HG02973 (cell line): Measurements from ENCODE around the gene ID1.

Experiments
- ATAC-seq: cut with Tn5 transposase; IDR thresholded peaks from one replicate; pipeline ENCODE4 v1.9.1; 2021; ENCODE audit warnings: moderate library complexity; ENCODE audit not compliant: unreplicated experiment

The ID1 gene

DNA sequence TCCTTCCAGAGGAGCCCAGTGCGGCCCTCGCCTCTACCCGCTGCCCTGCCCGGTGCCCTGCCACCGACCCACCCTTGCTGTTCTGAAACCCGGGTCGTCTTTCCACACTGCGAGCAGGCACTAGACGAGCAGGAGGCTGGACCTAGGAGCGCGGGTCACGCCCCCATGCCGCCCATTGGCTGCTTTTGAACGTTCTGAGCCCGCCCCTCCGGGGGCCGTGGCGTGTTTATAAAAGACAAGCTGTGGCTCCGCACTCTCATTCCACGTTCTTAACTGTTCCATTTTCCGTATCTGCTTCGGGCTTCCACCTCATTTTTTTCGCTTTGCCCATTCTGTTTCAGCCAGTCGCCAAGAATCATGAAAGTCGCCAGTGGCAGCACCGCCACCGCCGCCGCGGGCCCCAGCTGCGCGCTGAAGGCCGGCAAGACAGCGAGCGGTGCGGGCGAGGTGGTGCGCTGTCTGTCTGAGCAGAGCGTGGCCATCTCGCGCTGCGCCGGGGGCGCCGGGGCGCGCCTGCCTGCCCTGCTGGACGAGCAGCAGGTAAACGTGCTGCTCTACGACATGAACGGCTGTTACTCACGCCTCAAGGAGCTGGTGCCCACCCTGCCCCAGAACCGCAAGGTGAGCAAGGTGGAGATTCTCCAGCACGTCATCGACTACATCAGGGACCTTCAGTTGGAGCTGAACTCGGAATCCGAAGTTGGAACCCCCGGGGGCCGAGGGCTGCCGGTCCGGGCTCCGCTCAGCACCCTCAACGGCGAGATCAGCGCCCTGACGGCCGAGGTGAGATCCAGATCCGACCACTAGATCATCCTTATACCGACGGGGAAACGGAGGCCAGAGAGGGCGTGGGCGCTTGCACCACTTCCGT, at the start of gene ID1:
Gene ID1 (plus strand): TSS at position 259 of the 871 bp plus-strand sequence. CDS start 99 bp downstream, at position 358.
- ATAC-seq = peak; percentile 89

GRCh38 chr20:31559704-31560093, 45.4 kb upstream of the ID1 start:
- no peak for ATAC-seq

- no peak for ATAC-seq
These were observed 44.9 kb upstream of the ID1 start for GRCh38 chr20:31560094-31560745.

DNA sequence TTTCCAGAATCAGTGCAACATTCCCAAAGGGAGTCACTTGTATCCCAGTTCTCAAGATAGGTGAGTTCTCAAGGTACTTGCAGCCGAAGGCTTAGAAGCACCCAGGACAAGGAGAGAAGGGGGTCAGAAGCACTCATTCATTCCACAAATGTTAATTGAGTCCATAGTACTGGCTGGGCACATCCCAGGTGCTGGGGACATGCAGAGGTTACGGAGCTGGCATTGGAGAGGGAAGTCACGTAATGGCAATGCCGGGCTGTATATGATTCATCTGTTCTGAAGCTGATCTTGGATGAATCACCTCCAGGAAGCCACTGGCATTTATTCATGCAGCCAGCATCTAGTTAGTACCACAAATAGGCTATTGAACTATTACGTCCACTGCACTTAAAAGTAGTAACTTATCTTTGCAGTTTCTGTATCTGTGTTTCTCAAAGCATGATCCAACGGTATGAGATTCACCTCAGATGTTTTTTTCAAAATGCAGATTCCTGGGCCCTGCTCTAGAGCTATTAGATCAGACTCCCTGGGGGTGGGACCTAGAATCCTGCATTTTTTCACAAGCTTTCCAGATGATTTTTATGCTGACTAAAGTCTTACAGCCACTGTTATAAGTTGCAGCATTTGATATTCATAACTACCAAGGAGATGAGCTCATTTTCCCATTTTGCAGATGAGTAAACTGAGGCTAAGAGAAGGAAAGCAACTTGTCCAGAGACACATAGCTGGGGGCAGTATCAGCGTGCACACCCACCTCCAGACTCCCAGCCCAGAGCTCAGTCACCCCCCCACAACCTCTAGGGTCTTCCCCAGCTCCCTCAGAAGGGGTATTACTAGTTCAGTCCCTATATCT, 44.1 kb upstream of the ID1 start:
- no peak for ATAC-seq

GRCh38 chr20:31562241-31562640, 42.8 kb upstream of the ID1 start:
- ATAC-seq = no peak

GRCh38 chr20:31564284-31564683, 40.8 kb upstream of the ID1 start:
- no peak for ATAC-seq

- ATAC-seq = no peak
These were observed 39.3 kb upstream of the ID1 start for GRCh38 chr20:31565699-31566318.

DNA sequence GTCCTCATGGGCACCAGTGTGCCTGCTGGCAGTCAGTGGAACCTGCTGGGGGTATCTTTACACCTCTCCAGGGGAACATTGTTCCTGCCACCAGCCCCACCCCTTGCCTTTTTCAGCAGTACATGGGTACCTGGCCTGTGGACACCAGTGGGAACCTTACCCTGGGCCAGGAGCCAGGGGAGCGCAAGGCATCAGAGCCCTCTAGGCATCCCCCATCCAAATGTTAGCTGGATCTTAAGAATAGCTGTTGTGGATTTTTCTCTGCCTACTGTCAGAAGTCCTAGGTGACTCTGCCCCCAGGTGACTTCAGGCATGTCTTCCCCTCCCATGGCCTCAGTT, 38.8 kb upstream of the ID1 start:
- ATAC-seq = no peak

DNA sequence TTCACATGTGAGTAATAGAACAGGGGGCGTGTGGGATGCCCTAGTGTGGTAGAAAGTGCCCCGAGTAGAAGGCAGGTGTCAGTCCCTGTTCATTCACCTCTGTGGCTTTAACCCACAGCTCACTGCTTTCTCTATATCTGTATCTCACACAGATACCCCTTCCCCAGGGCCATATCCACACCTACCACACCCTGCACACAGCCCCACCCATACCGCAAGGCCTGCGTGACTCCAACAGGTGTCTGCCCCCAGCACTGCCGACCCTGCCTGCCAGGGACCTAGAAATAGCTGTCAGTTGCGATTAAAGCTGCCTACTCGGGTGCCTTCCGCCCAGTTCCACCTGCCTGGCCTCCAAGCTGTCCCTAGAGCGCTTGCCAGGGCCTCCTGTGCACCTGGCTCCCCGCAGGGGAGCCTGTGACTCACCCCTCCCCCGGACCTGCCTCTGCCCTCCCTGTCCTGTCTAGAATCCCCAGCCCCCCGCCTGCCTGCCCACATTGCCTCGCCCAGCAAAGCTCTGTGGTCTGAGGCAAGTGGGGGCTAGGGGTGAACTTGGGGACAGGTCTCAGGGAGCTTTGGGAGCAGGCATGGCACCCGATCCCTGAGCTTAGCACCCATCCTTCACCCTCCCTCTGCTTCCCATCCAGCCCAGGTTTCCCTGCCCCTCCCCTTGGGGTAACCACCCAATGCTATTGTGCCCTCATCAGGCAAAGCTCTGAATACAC, 38.3 kb upstream of the ID1 start:
- no peak for ATAC-seq

DNA sequence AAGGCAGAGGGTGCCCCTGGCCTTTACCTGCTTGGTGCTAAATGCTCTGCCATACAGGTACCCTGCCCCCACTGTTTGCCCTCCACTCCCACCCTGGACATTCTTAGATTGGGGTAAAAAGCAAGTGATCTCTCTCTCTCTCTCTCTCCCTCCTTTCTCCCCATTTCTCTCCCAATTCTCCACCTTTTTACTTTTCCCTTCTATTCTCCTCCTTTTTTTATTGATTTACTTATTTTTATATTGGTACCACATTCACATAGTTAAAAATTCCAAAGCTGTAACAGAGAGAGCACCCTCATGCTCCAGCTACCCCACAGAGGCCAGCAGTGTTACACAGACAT, 37.7 kb upstream of the ID1 start:
- no peak for ATAC-seq

DNA sequence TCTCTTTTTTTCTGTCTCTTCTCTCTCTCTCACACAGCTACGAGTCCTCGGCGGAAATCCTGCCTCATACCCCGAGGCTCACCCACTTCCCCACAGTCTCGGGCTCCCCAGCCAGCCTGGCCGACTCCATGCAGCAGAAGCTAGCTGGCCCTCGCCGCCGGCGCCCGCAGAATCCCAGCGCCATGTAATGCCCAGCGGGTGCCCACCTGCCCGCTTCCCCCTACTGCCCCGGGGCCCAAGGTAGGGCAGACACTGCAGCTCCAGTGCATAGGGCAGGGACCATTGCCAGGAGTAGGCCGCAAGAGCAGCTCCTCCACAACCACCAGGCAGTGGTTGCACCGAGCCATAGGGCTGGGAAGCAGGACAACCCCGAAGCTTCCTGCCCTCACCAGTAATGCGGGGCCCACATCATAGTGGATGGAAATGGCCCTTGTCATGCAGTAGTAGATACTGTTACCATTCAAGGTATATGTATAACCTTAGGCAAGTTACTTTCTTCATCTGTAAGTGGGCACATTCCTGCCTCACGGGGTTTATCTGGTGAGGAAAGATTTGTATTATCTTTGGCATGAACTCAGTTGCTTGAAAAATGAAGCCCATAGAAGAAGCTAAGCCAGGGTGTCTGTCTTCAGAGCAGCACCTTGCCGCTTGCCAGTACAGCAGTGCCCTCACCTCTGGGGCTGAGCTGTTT, 36.9 kb upstream of the ID1 start:
- ATAC-seq = no peak

DNA sequence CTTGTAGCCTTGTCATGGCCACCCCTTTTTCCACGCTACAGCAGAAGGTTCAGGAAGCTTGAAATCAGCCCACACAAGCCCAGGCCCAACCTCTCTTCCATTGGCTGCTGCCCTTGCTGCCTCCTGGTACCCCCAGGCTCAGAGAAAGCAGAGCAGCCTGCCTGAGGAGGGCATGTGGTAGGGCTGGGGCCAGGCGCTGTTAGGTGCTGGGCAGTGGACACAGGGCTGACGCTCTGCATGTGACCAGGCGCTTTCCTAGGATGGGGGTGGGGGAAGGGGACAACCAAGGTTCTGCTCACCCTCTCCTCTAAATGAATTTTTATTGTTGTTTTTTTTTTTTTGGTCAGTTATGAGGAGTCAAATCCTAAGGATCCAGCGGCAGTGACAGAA, 36.3 kb upstream of the ID1 start:
- ATAC-seq = no peak

DNA sequence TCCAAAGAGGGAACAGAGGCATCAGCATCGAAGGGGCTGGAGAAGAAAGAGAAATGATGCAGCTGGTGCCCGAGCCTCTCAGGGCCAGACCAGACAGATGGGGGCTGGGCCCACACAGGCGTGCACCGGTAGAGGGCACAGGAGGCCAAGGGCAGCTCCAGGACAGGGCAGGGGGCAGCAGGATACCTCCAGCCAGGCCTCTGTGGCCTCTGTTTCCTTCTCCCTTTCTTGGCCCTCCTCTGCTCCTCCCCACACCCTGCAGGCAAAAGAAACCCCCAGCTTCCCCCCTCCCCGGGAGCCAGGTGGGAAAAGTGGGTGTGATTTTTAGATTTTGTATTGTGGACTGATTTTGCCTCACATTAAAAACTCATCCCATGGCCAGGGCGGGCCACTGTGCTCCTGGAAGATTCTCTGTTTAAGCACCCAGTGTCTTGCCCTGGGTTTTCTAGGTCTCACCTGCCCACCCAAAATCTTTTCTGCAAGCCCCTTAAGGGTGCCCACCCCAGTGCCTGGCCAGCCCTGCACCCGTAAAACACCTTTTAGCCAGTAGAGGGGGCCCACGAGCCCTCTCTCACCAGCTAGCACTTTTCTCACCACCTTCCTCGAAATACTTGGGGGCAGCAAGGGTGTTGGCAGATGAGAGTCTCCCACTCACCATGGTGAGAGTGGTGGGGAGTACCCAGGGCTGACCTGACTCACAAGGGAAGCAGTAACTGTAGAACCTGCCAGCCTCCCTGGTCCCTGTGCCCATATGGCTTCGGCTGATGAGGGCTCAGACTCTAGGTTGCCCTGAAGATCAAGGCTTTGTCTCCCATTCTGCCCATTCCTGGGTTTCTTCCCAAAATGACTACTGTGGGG, 35.7 kb upstream of the ID1 start:
- no peak for ATAC-seq

GRCh38 chr20:31570021-31570463, 35.0 kb upstream of the ID1 start:
- ATAC-seq = no peak

GRCh38 chr20:31570735-31571617, 34.1 kb upstream of the ID1 start:
- no peak for ATAC-seq

- ATAC-seq = peak; percentile 4
These were observed 32.9 kb upstream of the ID1 start for GRCh38 chr20:31572042-31572700.

DNA sequence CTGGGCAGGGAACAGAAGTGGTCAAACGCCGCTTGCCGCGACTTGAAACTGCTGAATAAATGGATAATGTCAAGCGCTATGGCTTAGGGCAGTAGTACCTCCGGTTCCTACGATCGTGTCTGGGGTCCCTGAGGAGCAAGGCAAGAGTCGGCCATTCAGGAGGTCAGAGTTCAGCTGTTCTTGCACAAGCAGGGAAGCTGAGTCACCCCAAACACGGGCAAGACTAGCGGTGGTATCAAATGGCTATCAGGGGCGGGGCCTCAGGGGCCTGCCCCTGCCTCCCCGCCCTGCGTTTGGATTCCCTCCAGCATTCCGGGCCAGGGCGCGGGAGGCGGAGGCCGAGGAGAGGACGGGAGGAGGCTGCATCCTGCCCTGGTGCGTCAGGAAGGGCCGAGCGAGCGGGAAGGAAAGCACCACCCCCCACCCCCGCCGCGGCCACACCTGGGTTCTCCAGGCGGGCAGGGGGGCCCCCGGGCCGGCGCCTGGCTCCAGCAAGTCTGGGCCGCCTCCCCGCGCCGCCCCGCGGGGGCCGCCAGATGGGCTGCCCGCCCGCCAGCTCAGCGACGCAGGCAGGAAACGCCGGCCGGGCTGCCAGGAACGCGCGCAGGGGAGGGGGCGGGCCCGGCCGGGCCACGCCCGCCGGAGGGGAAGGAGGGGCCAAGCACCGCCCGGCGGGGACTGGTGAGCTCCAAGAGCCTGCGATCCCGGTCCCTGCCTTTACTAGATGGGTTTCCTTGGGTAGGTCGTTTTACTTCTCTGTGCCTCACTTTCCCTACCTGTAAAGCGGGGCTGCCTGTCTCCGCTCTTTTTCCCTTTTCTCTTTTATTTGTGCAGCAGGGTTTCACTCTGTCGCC, 32.2 kb upstream of the ID1 start:
- ATAC-seq = peak; percentile 81
